ENCODE measurements around the gene CHD6. TPM values are rescaled to one million over a fixed set of nuclear protein-coding genes. Genes with fewer than 3 reads are reported as not detected.
A peak's percentile ranks its signal among the peaks of the same experiment; 100 is the strongest.

Gene CHD6
- polyA plus RNA-seq, 3 donors from 2014 or later: 35.1 to 57.9 (median 42.0) TPM

- H3K9me3 Mint-ChIP-seq: no peaks in the 10 kb centered on the region
- peaks cover 0 to 27% (median 8%) of the 10 kb centered on the region in 3 donors for H3K27me3 Mint-ChIP-seq (ENCODE audit: low read depth in 3 of 3)
- H3K4me1 Mint-ChIP-seq: no peaks in the 10 kb centered on the region
- H3K27ac Mint-ChIP-seq: no peak overlapping the region
- DNase-seq: no peak
- H3K4me3 Mint-ChIP-seq: no peak overlapping the region
- H3K36me3 Mint-ChIP-seq: no peaks in the 10 kb centered on the region
These were observed 235.3 kb downstream of the CHD6 start for GRCh38 chr20:41382791-41383305.

DNA sequence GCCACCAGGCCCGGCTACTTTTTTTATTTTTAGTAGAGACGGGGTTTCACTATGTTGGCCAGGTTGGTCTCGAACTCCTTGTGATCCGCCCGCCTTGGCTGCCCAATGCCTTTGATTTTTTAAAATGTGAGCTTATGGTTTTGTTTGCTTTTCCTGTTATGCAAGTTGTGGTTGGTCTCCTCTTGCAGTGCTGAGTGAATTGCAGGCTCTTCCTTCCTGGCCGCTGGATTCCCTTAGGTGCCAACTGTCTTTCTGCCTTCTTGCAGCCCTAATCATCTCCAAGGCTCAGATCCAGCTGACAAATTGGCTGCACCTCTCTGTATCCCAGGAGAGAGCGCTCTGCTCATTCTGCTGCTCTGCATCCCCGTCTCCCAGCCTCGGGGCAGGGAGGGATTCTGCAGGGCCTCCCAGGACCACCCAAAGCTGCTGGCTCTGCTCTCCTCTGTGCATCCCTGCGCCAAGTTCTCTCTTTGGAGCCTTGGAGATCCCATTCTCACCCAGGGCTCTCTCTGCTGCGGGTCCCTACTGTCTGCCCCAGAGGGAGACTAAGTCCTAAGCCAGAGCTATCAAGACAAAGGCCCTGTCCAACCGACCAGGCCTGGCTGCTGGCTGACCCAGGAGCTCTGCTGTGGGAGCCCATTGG is 237.5 kb downstream of the CHD6 start:
- Mint-ChIP-seq H3K27ac (no peak overlapping the region), H3K36me3 (no peaks in the 10 kb centered on the region), H3K4me3 (no peak overlapping the region), H3K27me3 (ENCODE audit: low read depth in 3 of 3) (peaks cover 0 to 27% (median 8%) of the 10 kb centered on the region in 3 donors), H3K9me3 (no peaks in the 10 kb centered on the region), H3K4me1 (no peaks in the 10 kb centered on the region)
- DNase-seq: no peak

- Mint-ChIP-seq H3K9me3 (no peaks in the 10 kb centered on the region), H3K27me3 (ENCODE audit: low read depth in 3 of 3) (peaks cover 0 to 27% (median 8%) of the 10 kb centered on the region in 3 donors), H3K27ac (no peak overlapping the region), H3K4me3 (no peak overlapping the region), H3K36me3 (no peaks in the 10 kb centered on the region), H3K4me1 (no peaks in the 10 kb centered on the region)
- DNase-seq: no peak
These were observed 238.6 kb downstream of the CHD6 start for GRCh38 chr20:41379551-41379950.

DNA sequence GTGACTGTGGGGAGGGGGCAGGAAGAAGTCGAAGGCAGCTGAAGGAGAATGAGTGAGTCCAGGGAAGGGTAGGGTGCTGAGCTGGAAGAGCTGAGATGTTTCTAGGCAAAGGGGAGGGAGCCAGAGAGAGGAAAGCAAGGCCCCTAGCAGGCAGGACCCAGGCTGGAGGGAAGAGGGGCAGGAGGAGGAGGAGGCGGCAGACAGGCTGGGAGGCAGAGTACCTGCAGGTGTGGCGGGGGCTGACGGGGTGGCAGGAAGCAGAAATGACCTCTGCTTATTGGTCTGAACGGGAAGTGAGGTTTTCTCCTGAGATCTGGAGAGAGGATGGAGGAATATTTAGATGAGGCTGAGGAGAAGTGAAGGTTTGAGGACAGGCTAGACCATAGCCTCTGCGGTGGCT is 240.9 kb downstream of the CHD6 start:
- no peak for DNase-seq
- peaks cover 0 to 25% (median 8%) of the 10 kb centered on the region in 3 donors for H3K27me3 Mint-ChIP-seq (ENCODE audit: low read depth in 3 of 3)
- no peaks in the 10 kb centered on the region for H3K4me1 Mint-ChIP-seq

DNA sequence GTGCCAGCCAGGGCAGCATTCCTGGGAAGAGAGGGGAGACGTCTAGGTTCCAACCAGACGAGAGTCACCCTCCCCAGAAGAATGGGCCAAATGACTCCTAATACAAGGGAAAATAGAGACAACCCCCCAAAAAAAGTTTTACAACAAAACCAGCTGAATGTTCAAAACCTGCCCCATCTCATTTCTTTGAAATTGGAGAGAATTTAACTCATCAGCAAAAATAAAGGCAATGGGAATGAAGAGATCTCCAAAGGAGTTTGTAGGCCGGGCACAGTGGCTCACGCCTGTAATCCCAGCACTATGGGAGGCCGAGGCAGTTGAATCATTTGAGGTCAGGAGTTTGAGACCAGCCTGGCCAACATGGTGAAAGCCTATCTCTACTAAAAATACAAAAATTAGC is 241.8 kb downstream of the CHD6 start:
- Mint-ChIP-seq H3K9me3 (no peaks in the 10 kb centered on the region), H3K27ac (no peak overlapping the region), H3K36me3 (no peaks in the 10 kb centered on the region), H3K4me1 (no peaks in the 10 kb centered on the region), H3K27me3 (ENCODE audit: low read depth in 3 of 3) (peaks cover 0 to 23% (median 8%) of the 10 kb centered on the region in 3 donors), H3K4me3 (no peak overlapping the region)
- DNase-seq: no peak

More for the DNA sequence above, 240.9 kb downstream of the CHD6 start:
- no peaks in the 10 kb centered on the region for H3K9me3 Mint-ChIP-seq
- no peak overlapping the region for H3K27ac Mint-ChIP-seq
- H3K4me3 Mint-ChIP-seq: no peak overlapping the region
- no peaks in the 10 kb centered on the region for H3K36me3 Mint-ChIP-seq

- Mint-ChIP-seq H3K27me3 (ENCODE audit: low read depth in 3 of 3) (peaks cover 2 to 25% (median 10%) of the 10 kb centered on the region in 3 donors), H3K9me3 (peaks cover 0 to 1% (median 0%) of the 10 kb centered on the region in 6 donors), H3K27ac (no peak overlapping the region), H3K4me1 (no peaks in the 10 kb centered on the region), H3K36me3 (no peaks in the 10 kb centered on the region), H3K4me3 (no peak overlapping the region)
- no peak for DNase-seq
These were observed 242.3 kb downstream of the CHD6 start for GRCh38 chr20:41375846-41376245.

- Mint-ChIP-seq H3K27ac (no peak overlapping the region), H3K4me1 (no peaks in the 10 kb centered on the region), H3K36me3 (no peaks in the 10 kb centered on the region), H3K9me3 (peaks cover 0 to 1% (median 0%) of the 10 kb centered on the region in 6 donors), H3K27me3 (ENCODE audit: low read depth in 3 of 3) (peaks cover 3 to 14% (median 6%) of the 10 kb centered on the region in 3 donors), H3K4me3 (no peak overlapping the region)
- DNase-seq: no peak
These were observed 244.0 kb downstream of the CHD6 start for GRCh38 chr20:41373931-41374920.

GRCh38 chr20:41373251-41373783 is 244.9 kb downstream of the CHD6 start:
- no peak overlapping the region for H3K27ac Mint-ChIP-seq
- no peak overlapping the region for H3K4me3 Mint-ChIP-seq
- no peaks in the 10 kb centered on the region for H3K36me3 Mint-ChIP-seq
- H3K27me3 Mint-ChIP-seq (ENCODE audit: low read depth in 3 of 3): peaks cover 6 to 16% (median 6%) of the 10 kb centered on the region in 3 donors
- H3K4me1 Mint-ChIP-seq: no peaks in the 10 kb centered on the region
- peaks cover 0 to 1% (median 0%) of the 10 kb centered on the region in 6 donors for H3K9me3 Mint-ChIP-seq
- no peak for DNase-seq

GRCh38 chr20:41371371-41371770 is 246.8 kb downstream of the CHD6 start:
- DNase-seq: no peak
- Mint-ChIP-seq H3K4me1 (peaks cover 0 to 5% of the 10 kb centered on the region in 2 donors), H3K9me3 (peaks cover 0 to 1% (median 0%) of the 10 kb centered on the region in 6 donors), H3K27ac (no peak overlapping the region), H3K4me3 (no peak overlapping the region), H3K36me3 (no peaks in the 10 kb centered on the region), H3K27me3 (ENCODE audit: low read depth in 3 of 3) (peaks cover 8 to 19% (median 15%) of the 10 kb centered on the region in 3 donors)

DNA sequence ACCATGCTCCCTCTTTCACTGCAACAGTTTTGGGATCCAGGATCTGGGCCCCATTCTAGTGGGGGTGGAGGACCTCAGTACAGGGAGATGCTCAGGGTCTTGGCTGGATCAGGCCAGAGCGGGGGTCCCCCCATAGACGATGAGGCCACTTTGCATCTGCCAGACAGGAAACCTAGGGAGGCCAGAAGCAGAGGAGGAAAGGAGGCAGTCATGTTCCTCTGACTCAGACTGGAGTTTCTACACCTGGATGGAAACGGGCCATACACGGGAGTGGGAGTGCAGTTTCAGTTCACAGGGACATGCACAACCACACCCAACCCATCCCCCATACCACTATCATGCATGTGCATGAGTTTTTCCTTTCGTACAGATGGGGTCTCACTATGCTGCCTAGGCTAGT is 248.0 kb downstream of the CHD6 start:
- H3K9me3 Mint-ChIP-seq: peaks cover 0 to 1% (median 0%) of the 10 kb centered on the region in 6 donors
- no peak overlapping the region for H3K27ac Mint-ChIP-seq
- H3K36me3 Mint-ChIP-seq: no peaks in the 10 kb centered on the region
- peaks cover 0 to 5% of the 10 kb centered on the region in 2 donors for H3K4me1 Mint-ChIP-seq
- peaks cover 7 to 21% (median 18%) of the 10 kb centered on the region in 3 donors for H3K27me3 Mint-ChIP-seq (ENCODE audit: low read depth in 3 of 3)
- no peak for DNase-seq
- H3K4me3 Mint-ChIP-seq: no peak overlapping the region

DNA sequence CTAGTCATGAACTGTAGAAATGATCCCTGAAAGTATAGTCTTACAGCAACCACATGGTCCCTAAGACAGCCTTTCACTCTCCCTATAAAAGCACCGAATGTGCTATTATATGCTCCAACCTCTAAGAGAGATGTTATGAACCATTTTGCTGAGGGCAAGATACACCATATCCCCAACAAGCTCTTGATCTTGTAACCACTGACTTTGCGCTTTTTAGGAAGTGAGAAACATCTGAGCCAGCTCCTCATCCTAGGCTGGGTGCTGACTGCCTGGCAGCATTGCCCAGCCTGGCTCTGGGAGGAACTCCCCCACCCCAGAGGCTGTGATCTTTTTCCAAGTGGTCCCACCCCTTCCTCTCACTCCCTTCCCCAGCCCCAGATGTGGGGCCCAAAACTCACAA is 248.5 kb downstream of the CHD6 start:
- H3K27me3 Mint-ChIP-seq (ENCODE audit: low read depth in 3 of 3): peaks cover 7 to 21% (median 18%) of the 10 kb centered on the region in 3 donors
- H3K4me3 Mint-ChIP-seq: no peak overlapping the region

GRCh38 chr20:41367956-41368355 is 250.2 kb downstream of the CHD6 start:
- H3K9me3 Mint-ChIP-seq: peaks cover 0 to 1% (median 0%) of the 10 kb centered on the region in 6 donors
- H3K27me3 Mint-ChIP-seq (ENCODE audit: low read depth in 3 of 3): peaks cover 7 to 18% (median 17%) of the 10 kb centered on the region in 3 donors
- H3K4me1 Mint-ChIP-seq: peaks cover 0 to 5% of the 10 kb centered on the region in 2 donors
- no peak overlapping the region for H3K27ac Mint-ChIP-seq
- DNase-seq: no peak
- H3K4me3 Mint-ChIP-seq: no peak overlapping the region
- H3K36me3 Mint-ChIP-seq: no peaks in the 10 kb centered on the region

More for the DNA sequence above, 248.5 kb downstream of the CHD6 start:
- Mint-ChIP-seq H3K4me1 (peaks cover 0 to 5% of the 10 kb centered on the region in 2 donors), H3K27ac (no peak overlapping the region), H3K36me3 (no peaks in the 10 kb centered on the region), H3K9me3 (peaks cover 0 to 1% (median 0%) of the 10 kb centered on the region in 6 donors)
- DNase-seq: no peak

DNA sequence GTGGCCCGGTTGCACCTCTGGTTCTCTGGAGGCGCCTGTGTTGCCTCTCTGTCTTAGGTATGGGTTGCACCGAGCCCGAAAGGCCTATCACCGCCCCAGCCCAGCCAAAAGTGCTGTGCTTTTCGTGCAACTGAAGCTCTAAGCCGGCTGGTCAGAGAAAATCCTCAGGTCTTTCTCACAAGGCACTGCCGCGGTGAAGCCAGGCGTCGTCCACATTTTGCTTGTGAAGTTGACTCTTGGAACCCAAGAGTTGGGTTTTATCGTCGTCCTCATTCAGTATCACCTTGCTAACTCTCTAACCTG is 250.8 kb downstream of the CHD6 start:
- H3K27me3 Mint-ChIP-seq (ENCODE audit: low read depth in 3 of 3): peaks cover 7 to 18% (median 17%) of the 10 kb centered on the region in 3 donors
- DNase-seq: no peak
- no peaks in the 10 kb centered on the region for H3K36me3 Mint-ChIP-seq
- peak overlapping the region in 1 of 5 donors; percentile 21 for H3K4me3 Mint-ChIP-seq
- H3K4me1 Mint-ChIP-seq: peaks cover 0 to 5% of the 10 kb centered on the region in 2 donors
- H3K27ac Mint-ChIP-seq: no peak overlapping the region
- H3K9me3 Mint-ChIP-seq: peaks cover 0 to 1% (median 0%) of the 10 kb centered on the region in 6 donors

Measured in immature natural killer cell (primary cell).